Activated CD4-positive, alpha-beta T cell treated with anti-CD3 and anti-CD28 coated beads, Interleukin-2, amount 50 U/mL, for 16 hours (primary cell): Measurements from ENCODE around the gene SOBP.

Experiments
- DNase-seq: peaks from one replicate; pipeline ENCODE4 v3.0.0-alpha.2; 2020

The SOBP gene

DNA sequence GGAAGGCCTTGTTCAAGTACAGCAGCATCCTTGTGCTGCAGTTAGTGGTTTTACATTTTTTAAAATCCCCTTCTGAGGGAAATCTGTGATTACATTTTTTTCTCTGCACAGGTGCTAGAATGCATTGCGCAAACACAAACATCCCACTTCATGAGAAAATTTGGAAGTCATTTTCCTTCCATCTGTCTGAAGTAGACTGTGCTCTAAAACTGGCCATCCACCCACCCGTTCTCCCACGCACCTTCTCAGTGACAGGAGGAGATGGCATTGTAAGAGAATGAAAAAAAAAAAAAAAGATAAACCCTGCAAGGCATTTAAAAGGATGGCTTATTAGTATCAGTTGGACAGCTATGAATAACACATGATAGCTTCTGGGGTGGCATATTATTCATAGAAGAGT is 65.0 kb downstream of the SOBP start:
- no peak for DNase-seq

DNA sequence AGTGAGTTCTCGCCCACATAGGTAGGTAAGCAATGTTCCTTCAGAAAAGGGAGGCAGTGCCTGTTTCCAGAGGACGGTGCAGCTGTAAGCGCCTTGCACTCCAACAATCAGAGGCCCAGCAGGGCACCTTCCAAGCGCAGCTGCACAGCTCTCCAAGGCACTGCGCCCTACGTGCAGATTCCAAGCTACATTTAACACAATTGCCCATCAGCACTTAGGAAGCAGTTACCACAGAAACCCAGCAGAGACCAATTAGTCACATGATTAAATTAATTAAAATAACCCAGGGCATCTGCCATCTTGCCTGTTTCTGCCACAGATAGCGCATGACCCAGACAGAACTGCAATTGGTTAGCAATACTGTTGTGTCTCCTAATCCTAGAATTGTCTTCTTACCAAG is 65.5 kb downstream of the SOBP start:
- no peak for DNase-seq

DNA sequence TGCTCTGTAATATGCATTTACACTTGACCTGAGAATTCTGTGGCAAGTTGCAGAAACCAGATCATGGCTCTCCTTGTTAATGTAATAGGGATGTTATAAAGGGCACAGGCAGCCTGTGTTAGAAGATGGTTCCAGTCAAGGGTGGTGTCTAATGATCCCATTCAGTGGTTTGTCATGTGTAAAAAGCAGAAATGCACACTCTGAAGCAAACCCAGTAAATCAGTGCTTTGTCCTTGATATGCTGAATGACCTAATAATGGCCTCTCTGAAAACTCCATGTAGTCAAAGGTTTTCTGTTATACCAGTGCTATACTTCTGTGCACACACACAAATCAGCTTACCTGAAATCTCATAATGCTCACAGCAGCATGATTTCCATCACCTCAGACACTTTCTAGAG is 66.2 kb downstream of the SOBP start:
- DNase-seq: no peak

DNA sequence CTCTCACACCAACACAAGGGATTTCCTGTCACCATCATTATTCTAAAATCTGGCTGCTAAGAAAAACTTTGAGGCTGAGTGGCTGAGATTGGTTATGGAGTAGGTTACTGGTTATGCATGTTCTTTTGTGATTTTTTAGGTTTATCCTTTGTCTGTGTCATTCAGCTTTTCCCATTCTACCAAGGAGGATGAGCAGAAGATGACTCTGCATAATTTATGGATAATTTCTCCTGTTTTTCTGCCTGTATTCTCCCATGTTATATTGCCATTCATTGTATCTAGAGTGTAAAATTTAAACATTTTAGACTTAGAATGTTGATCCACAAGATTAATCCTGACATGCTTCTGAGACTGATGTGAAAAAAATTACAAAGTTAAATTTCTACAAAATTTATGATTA is 67.8 kb downstream of the SOBP start:
- DNase-seq: no peak

DNA sequence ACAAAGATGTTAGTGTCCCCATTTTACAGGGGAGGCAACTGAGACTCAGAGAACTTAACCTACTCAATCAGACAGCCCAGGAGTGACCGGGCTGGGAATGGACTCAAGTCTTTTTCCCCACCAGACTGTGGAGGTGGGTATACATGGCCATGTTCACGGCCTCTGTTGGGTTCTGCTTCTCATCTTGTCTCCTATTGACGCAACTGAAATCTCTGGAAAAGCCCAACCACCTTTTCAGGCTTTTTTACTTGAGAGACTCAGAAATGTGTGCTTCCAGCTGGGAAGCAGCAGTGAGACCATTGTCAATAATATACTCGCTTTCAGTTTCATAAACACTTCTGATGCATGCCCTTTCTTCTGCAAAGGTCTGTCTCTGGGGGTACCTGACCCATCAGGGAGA is 70.7 kb downstream of the SOBP start:
- DNase-seq: no peak

DNA sequence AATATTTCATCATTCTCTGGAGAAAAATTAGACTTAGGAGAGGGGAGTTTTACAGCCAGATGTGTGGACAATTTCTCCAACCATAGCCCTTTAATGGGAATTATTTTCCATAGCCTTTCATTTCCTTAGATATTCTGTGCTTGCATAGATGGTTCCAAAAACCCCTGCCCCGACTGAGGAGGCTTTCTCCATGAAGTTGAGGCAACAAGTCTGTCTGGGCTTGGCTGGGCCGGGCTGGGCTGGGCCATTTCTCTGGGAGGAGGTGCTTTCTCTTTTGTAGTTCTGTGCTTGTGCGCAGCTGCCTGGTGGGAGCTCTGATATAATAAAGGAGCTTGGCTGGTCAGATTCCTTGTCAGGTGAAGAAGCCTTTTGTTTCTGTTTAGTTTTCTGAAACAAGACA is 71.4 kb downstream of the SOBP start:
- no peak for DNase-seq

DNA sequence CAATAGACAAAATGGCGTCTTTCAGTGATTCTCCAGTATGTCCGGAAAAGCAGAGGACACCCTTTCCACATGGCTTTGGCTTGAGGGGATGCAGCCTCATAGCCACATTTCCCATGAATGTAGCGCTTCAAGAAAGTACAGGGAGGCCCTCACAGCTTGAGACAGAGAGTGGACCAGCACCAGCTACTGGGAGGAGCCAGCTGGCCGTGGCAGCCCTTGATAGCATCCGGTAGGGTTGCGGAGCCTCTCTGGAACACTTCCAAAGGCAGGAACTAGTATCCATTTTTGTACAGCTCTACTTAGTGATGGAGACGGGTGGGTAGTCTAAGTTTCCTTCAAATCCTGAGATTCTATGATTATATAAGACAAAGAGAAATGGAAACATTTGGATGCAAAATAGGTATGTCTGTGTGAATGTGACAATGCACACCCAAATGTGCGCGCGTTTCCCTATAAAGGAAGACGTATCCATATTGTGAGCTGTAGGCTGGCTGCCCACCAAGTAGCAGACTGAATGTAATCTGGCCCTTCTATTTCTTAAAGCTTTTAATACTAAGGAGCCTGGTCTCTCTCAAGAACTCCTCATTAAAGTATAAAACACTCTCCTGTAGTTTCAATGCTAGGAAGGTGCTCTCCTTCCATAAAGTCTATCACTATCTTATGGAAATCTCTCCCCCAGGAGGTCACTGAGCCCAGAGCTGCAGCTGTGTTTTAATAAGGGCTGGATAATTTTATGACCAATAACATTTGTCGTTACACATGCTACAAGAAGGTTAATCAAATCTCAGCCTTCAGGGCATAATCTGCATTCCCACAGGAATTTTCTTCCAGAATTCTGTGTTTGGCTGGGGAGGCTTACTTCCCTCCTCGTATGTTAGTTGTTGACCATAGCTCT is 74.0 kb downstream of the SOBP start:
- no peak for DNase-seq

DNA sequence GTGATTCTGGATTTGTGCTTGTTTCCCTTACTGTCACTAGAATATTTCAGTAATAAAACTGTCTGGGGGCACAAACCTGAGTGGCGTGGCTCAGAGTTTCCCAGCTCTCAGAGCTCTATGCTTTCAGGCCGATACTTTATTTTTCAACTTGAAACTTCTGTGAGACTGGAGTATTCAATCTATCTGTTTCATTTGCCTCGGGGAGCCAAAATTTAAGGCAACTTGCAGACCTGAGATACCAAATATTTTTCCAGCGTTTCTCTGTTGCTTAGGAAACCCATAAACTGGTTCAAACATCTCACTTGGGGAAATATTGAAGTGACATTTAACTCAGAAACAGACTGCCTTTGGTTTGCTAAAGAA is 74.7 kb downstream of the SOBP start:
- no peak for DNase-seq

DNA sequence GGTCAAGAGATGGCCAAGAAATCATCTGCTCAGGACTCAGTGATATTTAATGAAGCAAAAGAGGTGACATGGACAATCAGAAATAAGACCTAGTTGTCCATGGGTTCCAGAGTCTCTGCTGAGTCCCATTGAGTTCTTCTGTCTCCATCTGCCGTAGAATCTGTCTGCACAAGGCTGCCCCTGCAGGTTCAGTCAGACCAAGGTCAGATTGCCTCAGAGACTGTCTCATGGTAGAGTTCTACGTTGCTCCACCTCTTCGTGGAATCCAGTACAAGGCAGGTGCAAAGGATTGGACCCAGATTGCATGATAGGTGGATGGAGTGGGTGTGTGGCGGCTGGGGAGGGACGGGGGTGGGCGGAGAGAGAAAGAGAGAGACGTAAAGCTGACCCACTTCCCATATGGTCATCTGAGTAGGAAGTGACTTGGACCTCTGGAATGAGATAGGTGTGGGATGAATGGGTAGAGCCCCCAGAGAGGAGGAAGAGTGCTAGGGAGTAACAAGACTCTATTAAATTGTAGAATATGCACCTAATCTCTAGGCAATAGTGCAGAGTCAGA is 75.3 kb downstream of the SOBP start:
- no peak for DNase-seq

DNA sequence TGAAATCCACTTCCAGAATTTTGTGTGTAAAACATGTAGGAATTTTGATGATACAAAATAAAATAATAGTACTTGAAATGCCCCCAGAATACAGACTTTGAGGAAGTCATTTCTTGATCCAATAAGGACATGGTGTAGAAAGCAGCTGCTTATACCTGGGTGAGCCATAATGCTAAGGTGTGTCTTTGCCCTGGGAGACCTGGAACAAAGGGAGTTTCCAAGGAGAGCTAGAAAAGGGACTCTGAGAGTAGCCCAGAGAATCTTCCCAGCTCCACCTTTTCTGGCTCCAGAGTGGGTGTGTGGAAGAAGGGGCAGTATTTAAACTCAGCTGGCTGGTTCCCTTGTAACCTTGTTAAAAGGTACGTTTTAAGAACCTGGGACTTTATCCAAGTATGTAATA is 77.7 kb downstream of the SOBP start:
- no peak for DNase-seq

DNA sequence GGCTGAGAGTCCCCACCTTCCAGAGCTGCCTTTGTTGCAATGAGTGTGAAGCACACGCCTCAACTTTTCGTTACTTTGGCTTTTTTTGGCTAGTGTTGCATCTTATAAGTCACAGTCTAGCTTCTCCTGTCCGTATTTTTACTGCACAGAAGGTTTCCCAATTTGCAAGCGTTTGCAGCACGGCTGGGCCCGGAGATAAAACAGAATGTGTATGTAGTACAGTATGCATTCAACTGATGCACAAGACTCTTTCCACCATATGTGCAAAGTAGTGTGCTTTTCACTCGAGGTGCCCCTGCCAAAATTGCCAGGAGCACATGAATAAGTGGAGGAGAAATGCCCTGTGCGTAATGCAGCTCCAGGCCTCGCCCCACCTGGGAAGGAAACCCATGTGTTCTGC is 79.6 kb downstream of the SOBP start:
- no peak for DNase-seq

DNA sequence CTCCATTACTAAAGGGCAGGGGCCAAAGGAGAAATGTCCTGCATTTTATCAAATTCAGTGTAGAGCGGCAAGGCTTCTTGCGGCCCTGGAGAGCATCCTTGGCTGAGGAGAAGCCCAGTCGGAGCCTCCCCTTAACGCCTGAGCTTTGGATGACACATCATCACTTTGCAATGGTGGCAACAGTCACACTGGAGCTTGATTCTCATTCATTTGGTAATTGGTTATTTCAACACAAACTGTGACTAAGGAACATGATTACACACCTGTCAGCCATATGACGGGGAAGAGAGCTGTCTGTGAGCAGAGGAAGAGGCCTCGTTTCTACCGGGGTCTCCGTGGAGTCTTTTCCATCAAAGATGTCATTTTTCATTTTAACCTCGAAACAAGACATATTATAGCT is 81.4 kb downstream of the SOBP start:
- DNase-seq: no peak

DNA sequence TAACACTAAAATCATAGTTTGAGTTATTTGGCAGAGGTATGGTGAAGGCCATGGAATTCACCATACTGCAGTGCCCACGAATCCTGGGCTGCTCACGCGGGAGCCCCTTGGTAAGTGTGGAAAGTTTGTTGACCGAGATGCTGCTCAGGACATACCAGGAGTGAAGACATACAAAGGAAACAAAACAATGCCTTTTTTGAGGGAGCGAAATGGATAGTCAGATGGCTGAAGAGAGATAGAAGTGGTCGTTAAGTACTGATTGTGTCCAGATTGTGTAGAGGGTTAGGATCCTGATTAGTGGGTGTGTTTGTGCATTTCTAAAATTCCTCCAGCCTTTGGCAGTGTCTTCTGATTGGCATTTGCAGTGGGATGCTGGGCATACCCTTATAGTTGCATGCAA is 83.0 kb downstream of the SOBP start:
- no peak for DNase-seq

DNA sequence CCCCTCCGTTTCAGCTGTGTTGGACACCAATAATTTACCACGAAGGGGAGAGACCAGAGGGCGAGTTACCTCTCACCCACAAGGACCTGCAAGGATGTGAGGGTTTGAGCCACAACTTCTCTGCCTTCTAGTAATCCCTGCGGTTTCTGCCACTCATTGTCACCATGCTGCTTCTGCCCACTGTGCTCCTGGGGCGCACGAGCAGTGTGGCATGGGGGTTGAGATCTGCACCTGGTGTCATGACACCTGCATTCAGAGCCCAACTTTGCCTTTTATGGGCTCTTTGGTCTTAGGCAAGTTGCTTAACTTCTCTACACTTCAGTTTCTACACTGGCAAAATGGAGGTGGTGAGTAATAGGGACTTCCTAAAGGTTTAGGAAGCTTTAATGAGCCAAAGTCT is 84.9 kb downstream of the SOBP start:
- DNase-seq: no peak

DNA sequence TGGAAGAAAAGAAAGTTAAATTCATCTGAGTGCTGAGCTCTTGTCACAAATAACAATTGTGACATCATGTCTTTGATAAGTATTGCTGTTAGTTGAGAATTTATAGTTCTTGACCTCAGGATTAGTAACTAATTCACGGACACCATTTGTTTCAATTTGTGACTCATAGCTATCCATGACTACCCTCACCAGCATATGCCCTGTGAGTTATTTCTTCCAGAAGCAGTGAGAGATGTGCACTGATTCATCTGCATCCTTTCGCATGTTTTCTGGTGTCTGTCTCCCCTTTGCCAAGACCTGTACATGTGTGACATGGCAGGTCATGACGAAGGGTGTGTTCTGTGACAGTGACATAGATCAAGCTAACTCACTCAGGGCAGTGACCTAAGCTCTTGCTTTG is 86.9 kb downstream of the SOBP start:
- DNase-seq: peak; percentile 13

DNA sequence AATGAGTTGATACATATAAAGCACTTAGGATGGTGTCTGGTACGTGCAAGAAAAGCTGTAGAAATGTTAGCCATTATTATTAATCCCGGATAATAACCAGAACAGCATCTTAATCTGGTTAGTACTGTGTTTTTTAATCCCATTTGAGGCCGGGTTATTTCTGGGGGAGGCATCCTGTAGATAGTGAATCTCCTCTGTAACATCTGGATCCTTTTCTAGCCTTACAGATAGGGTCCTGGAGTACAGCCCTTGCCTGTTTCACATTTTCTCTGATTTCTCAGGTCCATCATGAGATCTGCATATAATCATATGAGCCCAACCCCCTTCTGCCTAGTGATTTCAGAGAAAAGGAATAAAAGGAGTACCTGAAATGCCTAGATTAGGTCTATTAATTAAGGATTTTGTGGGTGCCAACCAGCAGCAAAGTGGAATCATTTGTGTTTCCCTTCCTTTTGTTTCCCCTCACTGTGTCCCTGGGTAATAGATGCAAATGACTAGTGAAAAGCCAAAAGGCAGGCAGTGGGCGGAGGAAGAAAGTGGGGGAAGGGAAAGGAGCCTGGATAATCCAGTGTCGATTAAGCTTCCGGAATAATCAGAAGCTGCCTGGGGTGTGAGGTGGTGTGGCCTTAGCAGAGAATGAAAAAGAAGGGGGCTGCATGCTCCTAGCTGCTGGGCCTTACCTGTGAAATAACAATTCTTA is 88.9 kb downstream of the SOBP start:
- DNase-seq: no peak

DNA sequence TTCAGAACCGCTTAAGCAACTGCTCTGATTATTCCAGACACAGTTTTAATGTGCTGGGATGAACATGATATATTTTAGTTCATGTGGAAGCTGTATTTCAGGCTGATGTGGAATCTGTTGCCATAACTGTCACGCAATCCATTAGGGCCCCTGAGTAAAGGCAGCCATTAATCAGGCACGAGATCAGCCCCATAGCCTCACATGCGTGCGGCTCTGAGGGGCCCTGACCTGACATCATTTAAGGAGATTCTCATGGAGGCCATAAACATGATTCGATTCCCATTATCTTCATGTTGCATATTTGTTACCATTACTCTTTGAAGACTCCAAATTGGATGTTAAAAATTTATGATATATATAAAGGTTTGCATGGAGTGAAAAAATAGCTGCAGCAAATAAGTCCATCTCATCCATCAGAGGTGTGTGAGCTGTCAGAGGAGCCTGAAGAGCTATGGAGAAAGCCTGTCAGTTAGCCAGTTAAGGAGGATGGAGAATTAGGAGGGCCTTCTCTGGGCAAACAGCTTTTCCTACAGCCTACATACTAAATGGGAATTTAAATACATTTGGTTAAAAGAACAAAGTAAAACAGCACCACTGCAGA is 89.6 kb downstream of the SOBP start:
- no peak for DNase-seq

DNA sequence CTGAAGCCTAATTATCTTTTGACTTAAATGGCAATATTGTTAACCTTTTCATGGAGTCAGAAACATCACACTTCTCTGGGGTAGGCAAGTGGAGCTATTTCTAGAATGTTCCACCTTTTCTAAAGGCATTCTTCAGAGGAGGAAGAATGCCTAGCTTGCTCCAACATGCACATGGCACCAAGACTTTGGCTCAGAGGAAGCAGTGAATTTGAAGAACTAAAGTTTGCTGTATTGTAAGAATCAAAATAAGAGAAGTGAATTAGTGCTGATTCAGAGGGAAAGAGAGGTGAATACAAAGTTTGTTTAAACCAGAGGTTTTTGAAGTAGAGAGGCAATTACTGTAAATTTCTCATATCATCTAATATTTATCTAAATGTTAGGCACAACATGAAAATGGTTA is 92.2 kb downstream of the SOBP start:
- no peak for DNase-seq

DNA sequence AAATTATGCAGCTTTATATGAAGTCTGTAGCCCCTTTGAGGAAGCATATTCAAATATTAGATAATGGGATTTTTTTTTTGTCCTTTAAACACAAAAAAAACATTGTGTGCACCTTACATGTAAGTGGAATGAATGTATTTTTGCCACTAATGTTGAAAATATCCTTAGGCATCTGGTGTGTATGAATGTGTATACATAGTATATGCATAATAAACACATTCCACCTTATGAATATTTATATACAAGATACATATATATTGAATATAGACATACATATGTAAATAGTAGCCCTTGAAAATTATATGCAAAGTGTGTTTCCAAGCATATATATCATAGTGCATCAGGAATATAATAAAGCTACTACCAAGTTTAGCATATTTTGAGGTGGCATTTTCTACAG is 94.8 kb downstream of the SOBP start:
- no peak for DNase-seq

DNA sequence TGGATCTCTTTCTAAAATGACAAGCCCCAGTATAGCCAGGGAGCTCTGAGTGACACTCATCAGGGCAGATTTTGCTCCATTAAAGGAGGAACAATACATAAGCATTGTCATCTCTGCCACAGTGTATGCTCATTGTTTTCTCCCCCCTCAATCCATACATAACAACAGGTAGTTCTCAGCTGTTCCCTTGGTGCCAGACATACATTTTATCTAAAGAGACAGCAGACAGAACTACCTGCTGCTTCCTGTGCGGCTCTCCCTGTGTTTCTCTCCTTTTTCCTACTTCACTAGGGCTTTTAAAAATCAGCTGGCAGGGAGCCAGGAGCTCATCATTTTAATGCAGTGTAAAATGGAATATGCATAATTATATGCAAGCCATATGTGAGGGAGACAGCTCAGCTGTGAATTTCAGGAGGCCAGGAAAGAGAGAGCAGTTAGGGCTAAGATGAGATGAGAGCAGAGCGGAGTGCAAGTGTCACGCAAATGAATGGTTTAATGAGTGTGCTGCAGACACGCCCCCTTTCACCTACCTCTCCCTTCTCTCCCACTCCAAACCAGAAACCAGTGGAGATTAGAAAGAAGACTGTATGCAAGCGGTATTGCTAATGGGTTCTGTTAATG is 96.0 kb downstream of the SOBP start:
- no peak for DNase-seq

DNA sequence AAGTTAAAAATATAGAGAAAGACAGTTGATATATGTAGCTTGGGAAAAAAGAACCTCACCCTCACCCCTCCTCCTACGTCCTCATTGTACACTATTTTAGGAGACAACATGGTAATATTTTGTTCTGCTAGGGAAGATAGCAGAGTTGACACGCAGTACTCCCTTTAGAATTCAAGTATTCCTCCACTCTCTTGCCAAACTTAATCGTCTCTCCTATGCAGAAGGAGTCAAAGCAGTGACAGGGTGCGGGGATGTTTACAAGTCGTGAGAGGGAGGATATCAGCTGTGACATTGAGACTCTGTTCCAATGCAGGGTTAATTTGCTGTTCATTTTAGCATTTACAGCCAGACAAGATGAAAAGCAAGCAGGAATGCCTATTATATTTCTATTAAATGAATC is 97.5 kb downstream of the SOBP start:
- DNase-seq: no peak

DNA sequence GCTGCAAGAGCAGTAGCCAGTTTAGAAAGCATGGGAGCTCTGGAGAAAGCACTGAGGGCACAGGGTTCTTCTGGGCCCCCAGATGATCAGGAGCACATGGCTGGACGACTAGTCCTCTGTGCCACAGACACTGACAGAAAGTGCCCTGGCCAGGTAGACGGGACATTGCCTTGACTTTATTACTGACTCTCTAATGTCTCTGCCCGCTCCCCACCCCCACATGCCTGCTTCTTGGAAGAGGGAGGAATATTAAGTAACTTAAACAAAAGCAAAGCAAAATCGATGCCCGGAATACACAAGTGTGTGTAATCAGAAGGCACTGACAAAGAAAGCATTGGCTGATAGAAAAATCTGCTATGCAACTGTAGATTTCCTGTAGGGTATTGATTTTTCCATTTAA is 99.3 kb downstream of the SOBP start:
- no peak for DNase-seq

DNA sequence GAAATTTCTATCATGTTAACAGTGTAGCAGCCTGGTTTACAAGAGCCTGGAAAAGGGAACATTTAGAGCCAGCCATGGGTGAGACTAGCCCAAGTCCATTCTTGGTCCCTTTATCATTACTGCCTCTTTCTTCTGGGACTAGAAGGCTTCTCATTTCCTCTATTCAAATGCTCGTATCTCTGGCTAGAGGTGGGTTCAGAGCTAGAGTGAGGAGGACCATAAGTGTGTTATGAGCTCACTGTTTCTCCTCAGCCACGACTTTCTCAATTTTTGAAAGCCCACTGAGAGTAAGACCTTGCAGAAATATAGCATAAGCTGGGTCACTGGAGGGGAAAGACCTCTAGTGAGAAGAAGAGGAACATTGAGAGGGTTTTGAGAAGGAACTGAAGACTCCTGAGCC is 100.0 kb downstream of the SOBP start:
- no peak for DNase-seq

DNA sequence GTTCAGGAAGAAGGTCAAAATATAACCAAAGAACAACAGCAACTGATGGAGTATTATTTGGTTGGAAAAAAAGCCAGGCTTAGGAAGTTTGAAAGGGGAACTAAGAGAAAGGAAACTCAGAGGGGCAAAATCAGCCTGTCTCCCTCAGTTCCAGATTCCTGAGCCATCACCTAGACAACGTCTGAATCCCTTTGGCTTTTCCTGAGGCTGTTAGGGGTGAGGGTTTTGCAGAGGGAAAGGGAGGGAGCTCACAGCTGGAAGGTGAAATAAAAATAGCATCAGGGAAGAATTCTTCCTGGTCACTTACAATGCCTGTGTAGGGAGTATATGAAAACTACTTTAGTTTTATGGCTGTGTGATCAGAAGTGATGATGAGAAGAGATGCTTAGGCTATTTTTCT is 100.5 kb downstream of the SOBP start:
- no peak for DNase-seq
